Right lobe of liver (tissue), 4 donors: ENCODE measurements around the gene SPATA19.

ENCODE experiments used
- POLR2A ChIP-seq: fragments of 450-650 bp; IDR thresholded peaks from one replicate; pipeline ENCODE4 v1.6.1; 2017; ENCODE audit warnings: antibody characterized with exemption, mild to moderate bottlenecking
- TF ChIP-seq, protein P1 (sequence below), 4 donors: fragments of 200-600 bp in 3 of 4; fragments of 450-650 bp in 1 of 4; IDR thresholded peaks; one replicate each; pipeline versions ENCODE4 v1.5.1 to v1.8.0; 2016 to 2022; ENCODE audit warnings: antibody characterized with exemption in 4 of 4, mild to moderate bottlenecking in 2 of 4
- donor health status: DM: no; HTN: no; CAD: no.
- donor health status: DM: no; HTN: no; CAD: no.
- donor health status: DM: no; HTN: yes; CAD: no.

DNA sequence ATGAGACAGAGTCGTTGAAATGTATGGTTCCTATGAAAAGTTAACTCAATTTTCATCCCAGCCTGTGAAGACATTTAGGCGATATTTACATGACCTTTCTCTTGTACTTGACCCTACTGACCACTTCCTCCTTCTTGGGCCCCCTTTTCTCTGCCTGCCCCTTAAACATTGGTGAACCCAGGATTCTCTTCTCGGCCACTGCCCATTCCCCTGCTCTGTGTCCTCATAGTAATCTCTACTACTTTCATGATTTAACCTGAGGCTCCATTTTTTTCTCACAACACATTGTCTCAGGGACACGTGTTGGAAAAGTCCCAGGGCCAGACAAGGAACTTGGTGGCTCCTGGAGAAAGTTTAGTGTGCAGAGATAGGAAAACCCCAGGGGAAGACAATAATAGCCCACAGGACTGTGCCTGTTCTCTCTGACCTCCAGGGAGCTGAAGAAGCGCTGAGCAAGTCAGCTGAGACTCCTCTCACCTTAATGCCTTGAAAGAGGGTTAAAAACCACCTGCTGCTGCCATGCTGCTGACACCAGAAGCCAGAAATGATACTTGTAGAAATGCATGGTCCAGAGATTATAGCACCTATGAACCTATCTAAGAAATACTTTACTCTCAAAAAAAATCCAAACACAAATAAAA, 42.5 kb upstream of the SPATA19 start:
- no peak for TF ChIP-seq POLR2A
- TF ChIP-seq, protein P1, sequence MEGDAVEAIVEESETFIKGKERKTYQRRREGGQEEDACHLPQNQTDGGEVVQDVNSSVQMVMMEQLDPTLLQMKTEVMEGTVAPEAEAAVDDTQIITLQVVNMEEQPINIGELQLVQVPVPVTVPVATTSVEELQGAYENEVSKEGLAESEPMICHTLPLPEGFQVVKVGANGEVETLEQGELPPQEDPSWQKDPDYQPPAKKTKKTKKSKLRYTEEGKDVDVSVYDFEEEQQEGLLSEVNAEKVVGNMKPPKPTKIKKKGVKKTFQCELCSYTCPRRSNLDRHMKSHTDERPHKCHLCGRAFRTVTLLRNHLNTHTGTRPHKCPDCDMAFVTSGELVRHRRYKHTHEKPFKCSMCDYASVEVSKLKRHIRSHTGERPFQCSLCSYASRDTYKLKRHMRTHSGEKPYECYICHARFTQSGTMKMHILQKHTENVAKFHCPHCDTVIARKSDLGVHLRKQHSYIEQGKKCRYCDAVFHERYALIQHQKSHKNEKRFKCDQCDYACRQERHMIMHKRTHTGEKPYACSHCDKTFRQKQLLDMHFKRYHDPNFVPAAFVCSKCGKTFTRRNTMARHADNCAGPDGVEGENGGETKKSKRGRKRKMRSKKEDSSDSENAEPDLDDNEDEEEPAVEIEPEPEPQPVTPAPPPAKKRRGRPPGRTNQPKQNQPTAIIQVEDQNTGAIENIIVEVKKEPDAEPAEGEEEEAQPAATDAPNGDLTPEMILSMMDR (IDR thresholded peaks at IDR 0.05), result no peak
